ENCODE results near the gene GALNT14.

Gene GALNT14

DNA sequence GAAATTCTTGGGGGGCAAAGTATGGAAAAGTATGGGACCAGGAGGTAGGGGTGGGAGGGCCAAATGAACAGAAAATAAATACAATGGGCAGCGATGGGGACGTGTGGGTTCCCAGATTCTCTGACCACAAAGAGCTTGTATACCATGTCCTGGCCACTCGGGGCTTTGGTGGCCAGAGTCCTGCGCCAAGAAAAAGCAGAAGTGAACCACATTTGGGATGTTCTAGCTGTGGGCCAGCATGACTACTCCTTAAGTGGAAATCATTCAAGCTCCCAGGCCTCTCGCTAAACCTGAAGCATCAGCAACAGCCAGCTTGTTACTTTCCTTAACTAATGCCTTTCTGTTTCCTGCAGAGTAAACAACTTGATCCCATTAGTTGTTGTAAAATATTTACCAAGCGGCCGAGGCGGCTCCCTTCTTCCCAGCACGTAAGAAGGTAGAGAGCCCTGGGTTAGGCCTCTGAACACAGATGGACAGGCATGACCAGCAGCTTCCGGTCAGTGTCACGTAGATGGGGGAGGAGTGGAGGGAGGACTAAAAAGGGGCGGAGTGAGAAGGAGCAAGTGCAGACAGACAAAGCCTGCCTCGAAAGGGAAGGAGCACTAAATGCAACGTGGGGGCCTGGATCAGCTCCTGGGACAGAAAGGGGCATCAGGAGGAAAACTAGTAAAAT is 88.2 kb downstream of the GALNT14 start:
- Histone ChIP-seq H3K4me3 (ENCODE audit: low read length, poor library complexity, severe bottlenecking) (no peak overlapping the region), H3K4me1 (ENCODE audit: insufficient read depth, low read length, poor library complexity, severe bottlenecking) (peaks cover 3% of the 10 kb centered on the region)

GRCh38 chr2:31049264-31049663 is 89.0 kb downstream of the GALNT14 start:
- Histone ChIP-seq H3K9me3 (ENCODE audit: insufficient read depth, low read depth, low read length) (no peaks in the 10 kb centered on the region), H2AFZ (ENCODE audit: low read length) (no peak overlapping the region), H3K4me1 (ENCODE audit: insufficient read depth, low read length, poor library complexity, severe bottlenecking) (no peaks in the 10 kb centered on the region), H4K20me1 (ENCODE audit: insufficient read depth, low read length, poor library complexity, severe bottlenecking) (no peaks in the 10 kb centered on the region), H3F3A (ENCODE audit: low read depth) (no peaks in the 10 kb centered on the region), H3K4me2 (ENCODE audit: low read depth, low read length, poor library complexity, severe bottlenecking) (no peak overlapping the region), H3K36me3 (ENCODE audit: insufficient read depth, low read length) (no peaks in the 10 kb centered on the region), H3K9me2 (replicated peaks; ENCODE audit: low read depth, low read length) (no peaks in the 10 kb centered on the region), H3K79me2 (ENCODE audit: insufficient read depth, low read length) (no peaks in the 10 kb centered on the region), H3K27me3 (ENCODE audit: insufficient read depth, low read length, poor library complexity, severe bottlenecking) (no peaks in the 10 kb centered on the region), H3K9ac (ENCODE audit: low read depth, low read length, poor library complexity, severe bottlenecking) (no peak overlapping the region), H3K4me3 (ENCODE audit: low read length, poor library complexity, severe bottlenecking) (no peak overlapping the region)
- no peak for TF ChIP-seq CTCF (conservative IDR thresholded peaks at IDR 0.05; ENCODE audit: low read length)
- TF ChIP-seq EZH2phosphoT487 (IDR thresholded peaks at IDR 0.05; ENCODE audit: borderline replicate concordance): no peak

More for the DNA sequence above, 88.2 kb downstream of the GALNT14 start:
- no peak overlapping the region for H2AFZ ChIP-seq (ENCODE audit: low read length)
- H3K4me2 ChIP-seq (ENCODE audit: low read depth, low read length, poor library complexity, severe bottlenecking): no peak overlapping the region
- H3K9me3 ChIP-seq (ENCODE audit: insufficient read depth, low read depth, low read length): no peaks in the 10 kb centered on the region
- no peaks in the 10 kb centered on the region for H3K9me2 ChIP-seq (replicated peaks; ENCODE audit: low read depth, low read length)
- TF ChIP-seq CTCF (conservative IDR thresholded peaks at IDR 0.05; ENCODE audit: low read length) (no peak), EZH2phosphoT487 (IDR thresholded peaks at IDR 0.05; ENCODE audit: borderline replicate concordance) (no peak)
- H3K36me3 ChIP-seq (ENCODE audit: insufficient read depth, low read length): no peaks in the 10 kb centered on the region
- no peaks in the 10 kb centered on the region for H3K79me2 ChIP-seq (ENCODE audit: insufficient read depth, low read length)
- H3K27me3 ChIP-seq (ENCODE audit: insufficient read depth, low read length, poor library complexity, severe bottlenecking): no peaks in the 10 kb centered on the region
- H3F3A ChIP-seq (ENCODE audit: low read depth): no peaks in the 10 kb centered on the region
- H4K20me1 ChIP-seq (ENCODE audit: insufficient read depth, low read length, poor library complexity, severe bottlenecking): no peaks in the 10 kb centered on the region
- H3K9ac ChIP-seq (ENCODE audit: low read depth, low read length, poor library complexity, severe bottlenecking): no peak overlapping the region

GRCh38 chr2:31047599-31047998 is 90.6 kb downstream of the GALNT14 start:
- no peak overlapping the region for H3K9ac ChIP-seq (ENCODE audit: low read depth, low read length, poor library complexity, severe bottlenecking)
- TF ChIP-seq EZH2phosphoT487 (IDR thresholded peaks at IDR 0.05; ENCODE audit: borderline replicate concordance): no peak
- no peak for TF ChIP-seq CTCF (conservative IDR thresholded peaks at IDR 0.05; ENCODE audit: low read length)
- no peak overlapping the region for H3K4me2 ChIP-seq (ENCODE audit: low read depth, low read length, poor library complexity, severe bottlenecking)

More at GRCh38 chr2:31047599-31047998, 90.6 kb downstream of the GALNT14 start:
- no peaks in the 10 kb centered on the region for H3K27me3 ChIP-seq (ENCODE audit: insufficient read depth, low read length, poor library complexity, severe bottlenecking)
- H3K9me3 ChIP-seq (ENCODE audit: insufficient read depth, low read depth, low read length): no peaks in the 10 kb centered on the region
- H3K4me1 ChIP-seq (ENCODE audit: insufficient read depth, low read length, poor library complexity, severe bottlenecking): no peaks in the 10 kb centered on the region
- no peaks in the 10 kb centered on the region for H3K36me3 ChIP-seq (ENCODE audit: insufficient read depth, low read length)
- H3K9me2 ChIP-seq (replicated peaks; ENCODE audit: low read depth, low read length): no peaks in the 10 kb centered on the region
- no peak overlapping the region for H3K4me3 ChIP-seq (ENCODE audit: low read length, poor library complexity, severe bottlenecking)
- H2AFZ ChIP-seq (ENCODE audit: low read length): no peak overlapping the region
- no peaks in the 10 kb centered on the region for H3K79me2 ChIP-seq (ENCODE audit: insufficient read depth, low read length)
- H3F3A ChIP-seq (ENCODE audit: low read depth): no peaks in the 10 kb centered on the region
- H4K20me1 ChIP-seq (ENCODE audit: insufficient read depth, low read length, poor library complexity, severe bottlenecking): no peaks in the 10 kb centered on the region
